Measurements from ENCODE around the gene TNFRSF14. TPM values are rescaled to one million over a fixed set of nuclear protein-coding genes. Genes with fewer than 3 reads are reported as not detected.

Gene TNFRSF14
- total and polyA plus RNA-seq, 9 of the 15 experiments (the other 6 are each of a cell fraction or from before 2014, with no cell fraction given), result 0.11 to 2.3 (median 0.68) TPM; not detected in 2

DNA sequence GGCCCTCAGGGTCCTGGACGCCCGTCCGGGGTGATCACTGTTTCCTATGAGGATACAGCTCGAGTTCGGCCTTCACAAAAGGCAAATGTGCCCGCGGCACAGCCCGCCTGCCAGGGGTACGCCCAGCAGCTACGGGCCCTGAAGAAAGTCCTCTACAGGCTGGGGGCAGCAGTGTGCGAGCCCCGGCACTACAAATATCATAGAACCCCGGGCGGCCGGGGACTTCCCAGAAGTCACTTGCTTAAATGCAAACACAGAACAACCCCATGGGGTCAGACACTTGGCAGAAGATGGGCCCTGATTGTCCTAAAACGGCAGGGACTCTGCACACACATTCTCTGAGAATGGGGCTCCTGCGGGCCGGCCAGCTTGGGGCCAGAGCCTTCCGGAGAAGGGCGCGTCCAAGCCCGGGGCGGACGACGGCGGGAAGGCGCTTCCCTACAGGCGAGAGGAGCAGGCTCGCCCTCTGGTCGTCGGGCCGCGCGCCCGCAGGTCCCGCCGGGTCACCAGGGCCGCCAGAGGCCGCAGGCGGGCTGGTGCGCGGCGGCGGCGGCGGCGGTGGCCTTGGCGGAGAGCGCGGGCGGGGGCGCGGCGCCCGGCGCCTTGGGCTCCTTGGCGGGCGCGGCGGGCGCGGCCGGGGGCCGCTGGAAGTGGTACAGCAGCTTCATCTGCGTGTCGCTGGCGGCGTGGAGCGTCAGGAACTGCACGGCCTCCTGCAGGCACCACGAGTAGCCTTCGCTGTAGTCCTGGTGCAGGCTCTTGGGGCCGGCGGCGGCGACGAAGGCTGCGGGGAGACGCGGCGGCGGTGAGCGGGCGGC lies 27.0 kb upstream of the TNFRSF14 start (continued):
- TF ChIP-seq ZNF431 (CRISPR knock-in tag; IDR thresholded peaks at IDR 0.05), result no peak
- TF ChIP-seq RBM17 (IDR thresholded peaks at IDR 0.05; ENCODE audit: borderline replicate concordance, low read depth, low read length), result no peak
- no peak for TF ChIP-seq SIN3B (IDR thresholded peaks at IDR 0.05; ENCODE audit: low read depth)
- TF ChIP-seq, protein P1, sequence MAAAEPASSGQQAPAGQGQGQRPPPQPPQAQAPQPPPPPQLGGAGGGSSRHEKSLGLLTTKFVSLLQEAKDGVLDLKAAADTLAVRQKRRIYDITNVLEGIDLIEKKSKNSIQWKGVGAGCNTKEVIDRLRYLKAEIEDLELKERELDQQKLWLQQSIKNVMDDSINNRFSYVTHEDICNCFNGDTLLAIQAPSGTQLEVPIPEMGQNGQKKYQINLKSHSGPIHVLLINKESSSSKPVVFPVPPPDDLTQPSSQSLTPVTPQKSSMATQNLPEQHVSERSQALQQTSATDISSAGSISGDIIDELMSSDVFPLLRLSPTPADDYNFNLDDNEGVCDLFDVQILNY (CRISPR knock-in tag; IDR thresholded peaks at IDR 0.05), result no peak
- no peak for TF ChIP-seq NCOR1 (IDR thresholded peaks at IDR 0.05)
- no peak for TF ChIP-seq TSC22D4 (tag; IDR thresholded peaks at IDR 0.05)
- no peak for TF ChIP-seq SRSF9 (IDR thresholded peaks at IDR 0.05; ENCODE audit: borderline replicate concordance, low read depth, low read length)
- TF ChIP-seq, protein P2, sequence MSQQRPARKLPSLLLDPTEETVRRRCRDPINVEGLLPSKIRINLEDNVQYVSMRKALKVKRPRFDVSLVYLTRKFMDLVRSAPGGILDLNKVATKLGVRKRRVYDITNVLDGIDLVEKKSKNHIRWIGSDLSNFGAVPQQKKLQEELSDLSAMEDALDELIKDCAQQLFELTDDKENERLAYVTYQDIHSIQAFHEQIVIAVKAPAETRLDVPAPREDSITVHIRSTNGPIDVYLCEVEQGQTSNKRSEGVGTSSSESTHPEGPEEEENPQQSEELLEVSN (IDR thresholded peaks at IDR 0.05; ENCODE audit: borderline replicate concordance in 1 of 2, extremely low read depth in 1 of 2, insufficient read depth in 1 of 2, insufficient read length in 1 of 2, low read depth in 1 of 2, low read length in 1 of 2, poor library complexity in 1 of 2, severe bottlenecking in 1 of 2), result peak in 1 of 2 experiments; percentile 71
- TF ChIP-seq TAL1 (IDR thresholded peaks at IDR 0.05), result no peak
- no peak for TF ChIP-seq CBX5 (IDR thresholded peaks at IDR 0.05; ENCODE audit: borderline replicate concordance, low read depth)
- TF ChIP-seq, protein P3, sequence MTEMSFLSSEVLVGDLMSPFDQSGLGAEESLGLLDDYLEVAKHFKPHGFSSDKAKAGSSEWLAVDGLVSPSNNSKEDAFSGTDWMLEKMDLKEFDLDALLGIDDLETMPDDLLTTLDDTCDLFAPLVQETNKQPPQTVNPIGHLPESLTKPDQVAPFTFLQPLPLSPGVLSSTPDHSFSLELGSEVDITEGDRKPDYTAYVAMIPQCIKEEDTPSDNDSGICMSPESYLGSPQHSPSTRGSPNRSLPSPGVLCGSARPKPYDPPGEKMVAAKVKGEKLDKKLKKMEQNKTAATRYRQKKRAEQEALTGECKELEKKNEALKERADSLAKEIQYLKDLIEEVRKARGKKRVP (CRISPR knock-in tag; IDR thresholded peaks at IDR 0.05), result no peak
- TF ChIP-seq HMGN3 (IDR thresholded peaks at IDR 0.05; ENCODE audit: borderline replicate concordance, extremely low read depth, insufficient read length, low read depth, low read length), result peak; percentile 24
- peak; percentile 12 for TF ChIP-seq CHD1 (IDR thresholded peaks at IDR 0.05; ENCODE audit: low read length)
- no peak for TF ChIP-seq RERE (CRISPR knock-in tag; IDR thresholded peaks at IDR 0.05; ENCODE audit: borderline replicate concordance)
- TF ChIP-seq, protein P4, sequence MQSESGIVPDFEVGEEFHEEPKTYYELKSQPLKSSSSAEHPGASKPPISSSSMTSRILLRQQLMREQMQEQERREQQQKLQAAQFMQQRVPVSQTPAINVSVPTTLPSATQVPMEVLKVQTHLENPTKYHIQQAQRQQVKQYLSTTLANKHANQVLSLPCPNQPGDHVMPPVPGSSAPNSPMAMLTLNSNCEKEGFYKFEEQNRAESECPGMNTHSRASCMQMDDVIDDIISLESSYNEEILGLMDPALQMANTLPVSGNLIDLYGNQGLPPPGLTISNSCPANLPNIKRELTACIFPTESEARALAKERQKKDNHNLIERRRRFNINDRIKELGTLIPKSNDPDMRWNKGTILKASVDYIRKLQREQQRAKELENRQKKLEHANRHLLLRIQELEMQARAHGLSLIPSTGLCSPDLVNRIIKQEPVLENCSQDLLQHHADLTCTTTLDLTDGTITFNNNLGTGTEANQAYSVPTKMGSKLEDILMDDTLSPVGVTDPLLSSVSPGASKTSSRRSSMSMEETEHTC (IDR thresholded peaks at IDR 0.05), result no peak
- TF ChIP-seq PHTF2 (CRISPR knock-in tag; IDR thresholded peaks at IDR 0.05), result no peak
- no peak for TF ChIP-seq MCM2 (IDR thresholded peaks at IDR 0.05; ENCODE audit: low read depth)
